Hippocampal formation (tissue), 2 donors: ENCODE measurements around the gene GOLT1A.

Experiments used
- DNase-seq, 2 donors: peaks; one replicate each; lab custom pipeline; 2025; lab: John Stamatoyannopoulos, UW

Gene GOLT1A

DNA sequence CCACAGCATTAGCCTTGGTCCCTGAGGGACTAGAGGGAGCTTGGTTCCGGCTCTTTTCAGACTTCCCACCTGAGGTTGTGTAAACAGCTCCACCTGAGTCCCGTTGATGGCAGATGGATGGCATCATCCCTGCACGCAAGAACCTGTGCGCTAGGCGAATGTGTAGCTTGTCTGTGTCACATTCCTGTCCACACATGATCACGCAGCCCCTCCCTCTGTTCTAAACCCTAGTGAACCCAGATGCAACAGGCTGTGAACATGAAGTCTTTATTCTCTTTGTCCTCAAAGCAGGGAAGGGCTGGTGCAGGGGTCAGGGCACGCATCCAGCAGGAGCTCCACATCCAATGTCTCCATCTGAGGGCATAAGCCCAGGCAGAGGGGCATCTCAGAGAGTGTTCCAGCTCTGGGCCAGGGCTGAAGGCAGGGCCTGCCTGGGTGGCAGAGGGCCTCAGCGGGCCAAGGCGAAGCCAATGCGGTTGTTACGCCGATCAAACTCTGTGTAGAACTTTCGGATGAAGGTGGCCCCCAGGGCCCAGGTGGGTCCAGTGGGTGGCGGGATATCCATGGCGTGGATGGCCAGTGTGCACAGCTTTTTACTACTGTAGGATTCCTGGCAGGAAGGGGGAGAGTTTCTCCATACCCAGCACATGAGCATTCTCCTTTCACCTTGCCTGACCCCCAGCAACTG is 59.1 kb downstream of the GOLT1A start:
- no peak for DNase-seq

DNA sequence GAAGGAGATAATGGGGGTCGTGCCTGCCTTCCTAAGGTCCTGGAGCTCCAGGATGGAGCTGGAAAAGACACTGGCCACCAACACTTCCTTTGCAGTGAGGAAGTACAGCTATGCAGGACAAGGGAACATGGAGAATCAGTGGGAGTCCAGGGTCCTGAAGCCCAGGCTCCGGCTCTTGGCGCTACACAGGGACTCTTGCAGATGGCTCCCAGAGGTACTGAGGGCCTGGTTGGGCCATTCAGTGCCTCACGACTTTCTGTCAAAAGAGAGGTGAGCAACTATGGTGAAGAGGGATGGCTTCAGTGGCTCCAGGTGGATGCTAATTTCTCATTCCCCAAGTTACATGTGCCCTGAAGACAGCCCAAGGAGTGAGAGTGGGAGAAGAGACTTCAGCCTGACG is 60.1 kb downstream of the GOLT1A start:
- DNase-seq, result no peak

DNA sequence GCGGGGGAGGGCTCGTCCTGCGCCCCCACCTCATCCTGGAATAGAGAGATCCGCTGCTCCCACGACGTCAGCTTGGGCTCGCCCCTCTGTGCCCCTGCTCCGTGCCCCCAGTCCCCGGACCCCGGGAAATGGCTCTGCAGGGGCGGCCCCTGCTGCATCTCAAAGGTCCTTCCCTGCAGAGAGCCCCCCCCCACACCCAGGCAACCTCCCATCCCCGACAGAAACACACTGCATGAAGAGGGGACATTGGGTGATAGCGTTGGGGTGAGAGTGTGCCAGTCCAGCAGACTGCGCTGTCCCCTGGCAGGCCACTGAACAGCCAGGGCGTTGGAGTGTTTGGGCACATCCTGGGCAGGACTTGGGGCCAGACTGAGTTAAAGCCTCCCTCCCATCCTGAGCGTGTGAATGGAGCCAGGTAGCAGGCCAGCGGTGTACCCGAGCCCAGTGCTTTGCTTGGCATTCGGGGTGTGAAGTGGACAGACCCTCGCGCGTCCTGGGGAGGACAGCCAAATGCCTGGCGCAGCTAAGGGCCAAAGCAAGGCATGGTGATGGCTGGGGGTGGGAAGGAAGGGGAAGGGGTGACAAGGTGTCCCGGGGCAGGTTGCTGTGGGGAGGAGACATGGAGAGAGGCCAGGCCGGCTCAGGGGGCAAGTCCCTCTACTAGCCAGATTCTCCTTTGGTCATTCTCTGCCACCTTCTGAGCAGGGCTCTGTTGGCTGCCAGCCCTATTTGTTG is 61.3 kb downstream of the GOLT1A start:
- DNase-seq, result no peak

DNA sequence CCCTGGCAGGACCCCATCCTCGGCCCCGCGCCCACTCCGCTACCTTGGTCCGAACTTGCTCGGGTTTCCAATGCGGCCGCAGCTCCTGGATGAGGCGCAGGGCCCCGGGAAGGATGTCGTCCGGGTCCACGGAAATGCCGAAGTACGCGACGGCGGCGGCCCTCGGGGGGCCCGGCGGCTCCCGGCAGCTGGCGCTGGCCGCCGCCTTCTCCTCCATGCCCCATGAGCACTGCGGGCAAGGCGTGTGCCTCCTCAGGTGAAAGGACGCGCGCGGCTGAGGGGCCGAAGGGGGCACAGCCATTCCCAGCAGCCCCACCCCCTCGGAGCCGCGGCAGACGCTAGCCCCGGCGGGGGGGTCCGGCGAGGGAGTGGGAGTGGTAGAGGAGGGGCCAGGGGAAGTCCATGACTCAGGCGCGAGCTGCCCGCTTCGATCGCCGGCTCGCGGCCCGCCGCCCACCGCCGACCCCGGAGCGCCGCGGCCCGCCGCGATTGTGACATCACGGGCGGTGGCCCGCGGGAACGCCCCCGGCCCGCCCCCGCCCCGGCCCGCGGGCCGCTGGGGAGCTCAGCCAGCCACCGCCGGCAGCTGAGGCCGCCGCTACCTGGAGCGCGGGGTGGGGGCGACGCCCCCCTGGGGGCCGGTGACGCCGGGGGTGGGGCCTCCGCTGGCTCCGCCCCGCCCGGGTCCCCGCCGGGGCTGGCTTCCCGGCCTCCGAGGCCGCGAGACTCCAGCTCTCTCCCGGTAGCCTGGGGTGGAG is 62.1 kb downstream of the GOLT1A start, which contains the start of gene ETNK2:
Gene ETNK2, minus strand, starts transcription at position 493 of the 758 bp plus-strand sequence. Its CDS starts 192 bp downstream, at position 301.
- DNase-seq, result no peak

DNA sequence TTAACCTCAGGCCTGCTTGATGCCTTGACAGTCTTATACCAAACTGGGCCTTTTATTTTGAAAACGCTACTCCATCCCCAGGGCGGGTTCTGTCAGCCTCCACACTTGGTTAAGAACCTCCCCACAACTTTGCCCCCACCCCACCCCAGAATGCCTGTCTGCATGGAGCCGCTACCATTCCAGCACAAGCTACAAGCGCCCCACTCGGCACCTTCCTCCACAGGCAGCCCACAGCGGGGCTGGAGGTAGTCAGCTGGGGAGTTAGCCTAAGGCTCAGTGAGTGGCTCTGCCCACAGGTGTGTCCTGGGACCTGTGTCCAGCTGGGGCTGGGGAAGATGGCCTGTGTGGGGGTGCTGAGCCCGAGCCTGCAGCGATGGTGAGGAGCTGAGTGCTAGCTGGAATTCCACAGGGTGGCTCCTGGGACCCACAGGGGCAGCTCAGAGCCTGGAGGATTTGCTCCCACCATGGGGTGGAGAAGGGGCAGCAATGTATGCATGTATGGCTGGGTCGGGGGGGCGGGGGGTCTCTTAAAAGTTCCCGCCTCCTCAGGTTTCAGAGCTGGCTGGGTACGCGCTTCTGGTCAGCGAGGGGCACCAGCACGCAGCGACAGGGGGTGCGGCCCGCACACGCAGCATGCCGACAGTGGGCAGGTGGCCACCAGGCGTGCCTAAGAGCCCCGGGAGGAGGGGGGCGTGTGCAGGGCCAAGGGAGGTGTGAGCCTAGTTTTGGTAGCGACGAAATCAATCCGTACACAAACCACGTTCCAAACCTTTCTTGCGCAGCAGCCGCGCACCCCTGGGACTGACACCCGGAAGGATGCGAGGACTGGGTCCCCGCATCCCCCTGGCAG is 62.9 kb downstream of the GOLT1A start:
- no peak for DNase-seq

DNA sequence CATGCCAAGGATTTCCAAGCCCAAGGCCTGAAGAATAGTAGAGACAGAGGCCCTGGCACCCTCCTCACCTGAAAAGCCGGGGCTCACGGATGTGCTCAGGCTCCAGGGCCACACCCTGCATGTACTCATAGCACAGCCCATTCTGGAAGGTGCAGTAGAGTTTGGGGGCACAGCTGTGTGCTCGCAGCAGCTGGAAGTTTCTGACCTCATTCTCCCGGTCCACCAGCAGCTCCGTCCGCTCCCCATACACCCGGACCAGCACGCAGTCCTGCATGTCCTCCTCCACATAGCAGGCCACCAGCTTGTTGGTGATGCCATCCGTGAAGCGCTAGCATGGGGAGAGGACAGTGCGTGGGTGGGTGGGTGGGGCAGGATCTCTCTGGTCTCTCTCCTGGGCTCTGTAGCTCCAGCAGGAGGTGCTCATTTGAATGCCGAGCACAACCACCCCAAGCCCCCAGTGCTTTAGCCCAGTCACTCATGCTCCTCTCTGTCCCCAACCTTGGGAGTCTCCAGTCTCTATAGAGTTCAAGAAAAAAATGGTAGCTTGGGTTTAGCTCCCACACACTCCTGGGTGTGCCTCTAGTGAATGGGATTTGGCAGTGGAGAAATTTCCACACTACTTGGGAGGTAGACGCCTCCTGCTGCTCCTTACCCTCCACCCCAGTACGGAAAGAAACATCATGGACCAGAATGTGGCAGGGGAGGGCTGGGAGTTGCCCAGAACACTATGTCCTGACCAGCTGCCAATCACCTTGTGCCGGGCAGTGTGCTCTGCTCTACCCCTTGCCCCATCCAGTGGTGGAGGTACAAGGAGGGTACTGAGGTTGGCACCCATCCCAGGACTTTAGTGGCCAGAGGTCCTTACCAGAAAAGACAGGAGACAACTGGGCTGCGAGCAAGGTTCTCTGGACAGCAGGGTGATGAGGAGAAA is 63.9 kb downstream of the GOLT1A start:
- DNase-seq, result no peak

DNA sequence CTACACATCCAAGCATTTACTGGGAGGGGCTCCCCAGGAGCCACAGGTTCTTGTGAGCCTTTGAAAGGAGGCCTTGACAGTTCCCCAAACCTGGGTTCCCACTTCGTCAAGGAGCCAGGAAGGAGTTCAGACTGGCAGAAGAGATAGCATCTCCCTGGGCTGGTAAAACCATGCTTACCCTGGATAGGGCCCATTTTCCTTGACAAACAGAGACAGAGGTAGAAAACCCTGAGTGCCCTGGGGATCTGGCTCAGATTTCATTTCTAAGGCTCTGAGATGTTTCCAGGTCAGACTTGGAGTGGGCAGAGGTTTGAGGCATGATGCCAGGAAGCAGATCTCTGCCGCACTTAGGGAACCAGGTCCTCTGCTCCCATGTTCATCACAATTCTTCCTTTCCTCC is 64.7 kb downstream of the GOLT1A start:
- no peak for DNase-seq
